Esophagus muscularis mucosa (tissue), 4 donors: Measurements from ENCODE around the gene DLL3. TPM values are rescaled to one million over a fixed set of nuclear protein-coding genes. Genes with fewer than 3 reads are reported as not detected.
A peak's percentile ranks its signal among the peaks of the same experiment; 100 is the strongest.

Source experiments
- DNase-seq: peaks from one replicate; pipeline ENCODE4 v3.0.0-alpha.2; 2017; ENCODE audit errors: extremely low spot score
- H3K27ac ChIP-seq, 4 donors: fragments of 200-600 bp; sonication (generic); replicated peaks in 1 of 4; 1 replicate in 3 of 4; 2 replicates in 1 of 4; pipeline ENCODE4 v1.5.1; 2016 to 2019; ENCODE audit warnings: mild to moderate bottlenecking in 1 of 4
- H3K27me3 ChIP-seq, 4 donors: fragments of 200-600 bp; sonication (generic); one replicate each; pipeline versions ENCODE4 v1.5.1 to v1.6.0; 2016 to 2019
- H3K36me3 ChIP-seq, 4 donors: fragments of 200-600 bp; sonication (generic); one replicate each; pipeline ENCODE4 v1.5.1; 2016 to 2019
- H3K4me1 ChIP-seq, 4 donors: fragments of 200-600 bp; sonication (generic); one replicate each; pipeline ENCODE4 v1.5.1; 2016 to 2019
- H3K4me3 ChIP-seq, 4 donors: fragments of 200-600 bp; sonication (generic); 1 replicate in 2 of 4; 2 replicates in 2 of 4; pipeline ENCODE4 v1.5.1; 2016 to 2019; ENCODE audit warnings: mild to moderate bottlenecking in 4 of 4, moderate library complexity in 1 of 4
- H3K9me3 ChIP-seq, 4 donors: fragments of 200-600 bp; sonication (generic); 1 replicate in 3 of 4; 2 replicates in 1 of 4; pipeline ENCODE4 v1.5.1; 2016 to 2019
- EP300 ChIP-seq: sonication (generic); formaldehyde crosslinking; IDR thresholded peaks from one replicate; pipeline ENCODE4 v1.6.1; 2017; ENCODE audit warnings: antibody characterized with exemption
- POLR2A ChIP-seq: fragments of 450-650 bp; IDR thresholded peaks from one replicate; pipeline ENCODE4 v1.6.1; 2017; ENCODE audit warnings: antibody characterized with exemption, moderate library complexity, mild to moderate bottlenecking, low read depth
- POLR2AphosphoS5 ChIP-seq, 2 donors: sonication (generic); formaldehyde crosslinking; IDR thresholded peaks; one replicate each; pipeline ENCODE4 v1.6.1; 2017; ENCODE audit warnings: antibody characterized with exemption in 2 of 2
- WGBS: methylation state at CpG from one replicate; pipeline ENCODE4 v1.1.5; 2018; 5-methylcytosine and 5-hydroxymethylcytosine counted together
- intact Hi-C: fragments of 100-400 bp; cut with DNase I; formaldehyde crosslinking; loops from one replicate; pipeline ENCODE4 v1.15.1; 2023
- total RNA-seq, 4 donors: library from RNA; depleted of rRNA; stranded (reverse); fragments of >200 nt; gene quantifications; one replicate each; pipeline versions ENCODE4 v1.1.0 to v1.2.1, GENCODE V29; 2016
- TF ChIP-seq, protein P1 (sequence below), 3 experiments: fragments of 200-600 bp in 2 of 3; fragments of 450-650 bp in 1 of 3; sonication (generic) in 2 of 3; IDR thresholded peaks; one replicate each; pipeline ENCODE4 v1.5.1; 2017 to 2019; ENCODE audit warnings: antibody characterized with exemption in 3 of 3, mild to moderate bottlenecking in 2 of 3, moderate library complexity in 1 of 3

DLL3 gene
- total RNA-seq, 4 donors from 2014 or later: not detected

DNA sequence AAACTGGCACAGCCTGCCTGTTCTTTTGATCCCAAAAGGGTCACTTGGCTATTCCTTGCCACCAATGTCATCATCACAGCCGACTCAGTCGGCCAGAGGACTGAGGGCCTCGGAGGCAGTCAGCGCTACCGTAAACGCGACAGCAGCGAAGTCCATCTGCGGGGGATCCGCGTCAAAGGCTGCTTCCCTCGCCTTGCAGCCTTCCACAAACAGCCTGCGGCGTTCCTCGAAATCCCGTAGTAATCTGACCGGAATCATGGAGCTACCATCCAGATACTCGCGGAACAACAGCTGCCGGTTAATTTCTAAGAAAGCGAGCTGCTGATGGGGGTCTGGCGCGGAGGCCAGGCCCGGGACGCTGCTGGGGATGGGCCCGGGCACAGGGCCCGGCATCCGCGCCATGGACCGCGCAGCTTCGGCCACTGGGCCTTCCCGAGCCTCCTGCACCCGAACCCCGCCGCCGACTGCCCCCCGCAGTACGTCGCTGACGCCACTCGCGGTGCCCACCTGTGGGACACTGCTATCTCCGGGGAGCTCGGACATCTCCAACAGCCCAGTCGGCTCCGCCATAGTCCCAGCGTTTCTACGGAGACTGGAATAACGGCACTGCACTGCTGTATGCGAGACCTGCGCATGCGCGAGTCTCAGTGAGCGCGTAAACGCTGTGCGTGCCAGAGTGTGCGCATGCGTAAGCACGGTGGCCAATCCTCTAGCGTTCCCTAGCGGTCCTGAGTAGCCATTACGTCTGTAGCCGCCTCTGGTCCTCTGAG, 33.7 kb downstream of the DLL3 start, which contains the start of gene EID2B:
Gene EID2B (minus strand): TSS at position 620 of the 770 bp plus-strand sequence. CDS start 50 bp downstream, at position 570.
- Histone ChIP-seq H3K27me3 (no peaks in the 10 kb centered on the region), H3K27ac (peak within 1 kb of the TSS; percentile 86 to 91 (median 88)), H3K4me3 (peak within 1 kb of the TSS; percentile 70 to 89 (median 77)), H3K9me3 (no peaks in the 10 kb centered on the region), H3K36me3 (peaks cover 0 to 8% (median 0%) of the 10 kb centered on the region in 4 donors), H3K4me1 (peaks cover 14 to 36% (median 29%) of the 10 kb centered on the region in 4 donors)
- intact Hi-C loops: loop anchor here (5.0 to 10.0 kb wide), 4 partner anchors 60 to 405 kb away; partner anchors contain the start of genes PAK4, SAMD4B and SUPT5H
- TF ChIP-seq POLR2AphosphoS5 (IDR thresholded peaks at IDR 0.05) (peak; percentile 96 to 99), POLR2A (no peak), EP300 (no peak)
- TF ChIP-seq, protein P1, sequence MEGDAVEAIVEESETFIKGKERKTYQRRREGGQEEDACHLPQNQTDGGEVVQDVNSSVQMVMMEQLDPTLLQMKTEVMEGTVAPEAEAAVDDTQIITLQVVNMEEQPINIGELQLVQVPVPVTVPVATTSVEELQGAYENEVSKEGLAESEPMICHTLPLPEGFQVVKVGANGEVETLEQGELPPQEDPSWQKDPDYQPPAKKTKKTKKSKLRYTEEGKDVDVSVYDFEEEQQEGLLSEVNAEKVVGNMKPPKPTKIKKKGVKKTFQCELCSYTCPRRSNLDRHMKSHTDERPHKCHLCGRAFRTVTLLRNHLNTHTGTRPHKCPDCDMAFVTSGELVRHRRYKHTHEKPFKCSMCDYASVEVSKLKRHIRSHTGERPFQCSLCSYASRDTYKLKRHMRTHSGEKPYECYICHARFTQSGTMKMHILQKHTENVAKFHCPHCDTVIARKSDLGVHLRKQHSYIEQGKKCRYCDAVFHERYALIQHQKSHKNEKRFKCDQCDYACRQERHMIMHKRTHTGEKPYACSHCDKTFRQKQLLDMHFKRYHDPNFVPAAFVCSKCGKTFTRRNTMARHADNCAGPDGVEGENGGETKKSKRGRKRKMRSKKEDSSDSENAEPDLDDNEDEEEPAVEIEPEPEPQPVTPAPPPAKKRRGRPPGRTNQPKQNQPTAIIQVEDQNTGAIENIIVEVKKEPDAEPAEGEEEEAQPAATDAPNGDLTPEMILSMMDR (IDR thresholded peaks at IDR 0.05): peak; percentile 95 to 100 (median 99)
- DNase-seq: peak; percentile 96
- 3% methylated on average over 27 of the region's 65 CpGs for WGBS

DNA sequence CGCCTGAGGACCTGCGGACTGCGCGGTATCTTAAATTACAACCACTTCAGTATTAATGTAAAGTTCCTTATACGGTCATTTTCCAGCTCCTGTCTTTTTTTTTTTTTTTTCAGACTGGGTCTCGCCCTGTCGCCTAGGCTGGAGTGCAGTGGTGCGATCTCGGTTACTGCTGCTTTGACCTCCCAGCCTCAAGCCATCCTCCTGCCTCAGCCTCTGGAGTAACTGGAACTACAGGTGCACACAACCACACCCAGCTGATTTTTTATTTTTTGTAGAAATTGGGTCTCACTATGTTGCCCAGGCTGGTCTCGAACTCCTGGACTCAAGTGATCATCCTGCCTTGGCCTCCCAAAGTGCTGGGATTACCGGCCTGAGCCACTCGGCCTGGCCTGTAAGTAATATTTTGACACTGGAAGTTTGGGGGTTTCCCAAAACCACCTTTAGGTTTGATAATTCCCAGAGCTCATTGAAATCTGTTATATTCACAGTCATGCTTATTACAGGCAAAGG, 34.3 kb downstream of the DLL3 start:
- peak overlapping the region; percentile 70 to 89 (median 77) for H3K4me3 ChIP-seq
- WGBS: 15% methylated on average over 12 of the region's 12 CpGs
- no peak for DNase-seq
- peaks cover 0 to 3% (median 0%) of the 10 kb centered on the region in 4 donors for H3K36me3 ChIP-seq
- H3K9me3 ChIP-seq: no peaks in the 10 kb centered on the region
- intact Hi-C loops: loop anchor here (5.0 to 10.0 kb wide), 4 partner anchors 61 to 406 kb away; partner anchors contain the start of genes PAK4, SAMD4B and SUPT5H
- TF ChIP-seq, protein P1 (IDR thresholded peaks at IDR 0.05): no peak
- no peak for TF ChIP-seq EP300
- no peak for TF ChIP-seq POLR2A
- no peak for TF ChIP-seq POLR2AphosphoS5 (IDR thresholded peaks at IDR 0.05)
- peaks cover 17 to 43% (median 35%) of the 10 kb centered on the region in 4 donors for H3K4me1 ChIP-seq
- H3K27me3 ChIP-seq: no peaks in the 10 kb centered on the region
- peak overlapping the region; percentile 86 to 91 (median 88) for H3K27ac ChIP-seq

DNA sequence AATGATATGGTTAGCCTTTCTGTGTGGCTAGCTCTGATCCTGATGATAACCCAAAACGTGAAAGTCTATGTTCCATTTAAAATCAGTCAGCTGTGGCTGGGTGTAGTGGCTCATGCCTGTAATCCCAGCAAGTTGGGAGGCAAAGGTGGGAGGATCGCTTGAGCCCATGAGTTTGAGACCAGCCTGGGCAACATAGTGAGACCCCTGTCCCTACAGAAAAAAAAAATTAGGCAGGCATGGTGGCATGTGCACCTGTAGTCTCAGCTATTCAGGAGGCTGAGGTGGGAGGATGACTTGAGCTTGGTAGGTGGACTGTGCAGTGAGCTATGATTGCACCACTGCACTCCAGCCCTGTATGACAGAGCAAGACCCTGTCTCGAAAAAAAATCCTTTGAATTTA, 35.0 kb downstream of the DLL3 start:
- H3K27me3 ChIP-seq: no peaks in the 10 kb centered on the region
- peaks cover 25 to 50% (median 42%) of the 10 kb centered on the region in 4 donors for H3K4me1 ChIP-seq
- intact Hi-C loops: loop anchor here (5.0 to 10.0 kb wide), 4 partner anchors 61 to 406 kb away; partner anchors contain the start of genes PAK4, SAMD4B and SUPT5H
- peaks cover 0 to 3% (median 0%) of the 10 kb centered on the region in 4 donors for H3K36me3 ChIP-seq
- no peaks in the 10 kb centered on the region for H3K9me3 ChIP-seq
- H3K27ac ChIP-seq: no peak overlapping the region
- H3K4me3 ChIP-seq: no peak overlapping the region
- no peak for DNase-seq
- no peak for TF ChIP-seq POLR2AphosphoS5 (IDR thresholded peaks at IDR 0.05)
- TF ChIP-seq POLR2A: no peak
- WGBS: 73% methylated on average over 3 of the region's 3 CpGs

DNA sequence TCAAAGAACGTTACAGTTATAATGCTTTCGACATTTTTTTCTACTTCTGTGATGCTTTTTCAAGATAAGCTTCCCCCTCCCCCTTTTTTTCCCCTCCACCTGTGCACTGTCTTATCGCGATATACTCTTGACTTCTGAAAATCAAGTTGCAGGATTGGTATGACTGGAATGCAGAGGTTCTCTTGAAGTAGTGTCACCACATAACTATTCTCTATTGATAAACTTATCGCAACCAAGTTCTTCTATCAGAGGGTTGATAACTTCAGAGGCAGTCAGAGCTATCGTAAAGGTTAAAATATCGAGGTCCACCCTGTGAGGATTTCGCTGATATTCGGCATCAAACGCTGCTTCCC, 40.4 kb downstream of the DLL3 start:
- H3K9me3 ChIP-seq: no peaks in the 10 kb centered on the region
- no peak for DNase-seq
- H3K4me3 ChIP-seq: peak overlapping the region; percentile 75 to 98 (median 82)
- intact Hi-C loops: loop anchor here (10.0 kb wide), 1 partner anchor 194 kb away; the partner anchor contains the start of gene SAMD4B
- no peak for TF ChIP-seq EP300
- TF ChIP-seq POLR2AphosphoS5 (IDR thresholded peaks at IDR 0.05): no peak
- TF ChIP-seq POLR2A: no peak
- TF ChIP-seq, protein P1 (IDR thresholded peaks at IDR 0.05): no peak
- 6% methylated on average over 10 of the region's 10 CpGs for WGBS
- no peaks in the 10 kb centered on the region for H3K27me3 ChIP-seq
- H3K36me3 ChIP-seq: no peaks in the 10 kb centered on the region
- peak overlapping the region; percentile 94 to 98 (median 96) for H3K27ac ChIP-seq
- H3K4me1 ChIP-seq: peaks cover 15 to 31% (median 28%) of the 10 kb centered on the region in 4 donors
